Sigmoid colon (tissue), 4 donors: ENCODE results near the gene YLPM1.

Source experiments
- EP300 ChIP-seq, 4 donors: sonication (generic); formaldehyde crosslinking; IDR thresholded peaks; one replicate each; pipeline ENCODE4 v1.6.1; 2017; ENCODE audit warnings: antibody characterized with exemption in 4 of 4
- POLR2A ChIP-seq, 2 donors: fragments of 450-650 bp; IDR thresholded peaks; one replicate each; pipeline ENCODE4 v1.6.1; 2016; ENCODE audit warnings: antibody characterized with exemption in 2 of 2, mild to moderate bottlenecking in 2 of 2, moderate library complexity in 2 of 2
- POLR2AphosphoS5 ChIP-seq, 4 donors: sonication (generic); formaldehyde crosslinking; IDR thresholded peaks; one replicate each; pipeline ENCODE4 v1.6.1; 2017; ENCODE audit warnings: antibody characterized with exemption in 4 of 4
- TF ChIP-seq, protein P1 (sequence below), 4 experiments: fragments of 450-650 bp in 3 of 4; fragments of 200-600 bp in 1 of 4; IDR thresholded peaks; one replicate each; pipeline ENCODE4 v1.5.1; 2016 to 2019; ENCODE audit warnings: antibody characterized with exemption in 4 of 4, mild to moderate bottlenecking in 3 of 4, moderate library complexity in 2 of 4

DNA sequence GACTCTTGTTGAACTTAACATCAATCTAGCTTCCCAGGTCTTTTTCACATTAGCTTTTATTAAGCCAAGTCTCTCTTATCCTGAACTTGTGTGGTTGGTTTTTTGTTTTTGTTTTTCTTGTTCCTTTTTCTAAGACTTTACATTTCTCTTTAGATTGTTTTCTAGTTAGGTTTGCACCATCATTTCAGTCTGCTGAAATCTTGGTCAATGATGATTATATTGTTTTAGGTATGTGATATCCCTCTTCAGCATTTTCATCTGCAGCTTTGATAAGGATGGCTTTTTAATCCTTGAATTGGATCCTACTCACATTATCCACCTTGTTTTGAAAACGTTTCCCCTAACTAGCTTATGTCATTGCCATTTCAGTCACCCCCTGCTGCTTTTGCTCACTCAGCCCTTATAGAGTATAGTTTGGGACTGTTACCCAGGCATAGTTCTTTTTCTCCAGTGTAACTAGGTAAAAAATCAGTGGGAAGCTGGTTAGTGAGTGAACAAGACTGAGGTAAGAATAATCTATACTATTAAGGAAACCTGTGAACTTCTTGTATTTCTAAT, 22.0 kb downstream of the YLPM1 start:
- TF ChIP-seq, protein P1, sequence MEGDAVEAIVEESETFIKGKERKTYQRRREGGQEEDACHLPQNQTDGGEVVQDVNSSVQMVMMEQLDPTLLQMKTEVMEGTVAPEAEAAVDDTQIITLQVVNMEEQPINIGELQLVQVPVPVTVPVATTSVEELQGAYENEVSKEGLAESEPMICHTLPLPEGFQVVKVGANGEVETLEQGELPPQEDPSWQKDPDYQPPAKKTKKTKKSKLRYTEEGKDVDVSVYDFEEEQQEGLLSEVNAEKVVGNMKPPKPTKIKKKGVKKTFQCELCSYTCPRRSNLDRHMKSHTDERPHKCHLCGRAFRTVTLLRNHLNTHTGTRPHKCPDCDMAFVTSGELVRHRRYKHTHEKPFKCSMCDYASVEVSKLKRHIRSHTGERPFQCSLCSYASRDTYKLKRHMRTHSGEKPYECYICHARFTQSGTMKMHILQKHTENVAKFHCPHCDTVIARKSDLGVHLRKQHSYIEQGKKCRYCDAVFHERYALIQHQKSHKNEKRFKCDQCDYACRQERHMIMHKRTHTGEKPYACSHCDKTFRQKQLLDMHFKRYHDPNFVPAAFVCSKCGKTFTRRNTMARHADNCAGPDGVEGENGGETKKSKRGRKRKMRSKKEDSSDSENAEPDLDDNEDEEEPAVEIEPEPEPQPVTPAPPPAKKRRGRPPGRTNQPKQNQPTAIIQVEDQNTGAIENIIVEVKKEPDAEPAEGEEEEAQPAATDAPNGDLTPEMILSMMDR (IDR thresholded peaks at IDR 0.05) = no peak
- TF ChIP-seq POLR2AphosphoS5 (IDR thresholded peaks at IDR 0.05) = no peak
- no peak for TF ChIP-seq POLR2A (IDR thresholded peaks at IDR 0.05)
- no peak for TF ChIP-seq EP300 (IDR thresholded peaks at IDR 0.05)
